Measurements from ENCODE around the gene EXD3.
A peak's percentile ranks its signal among the peaks of the same experiment; 100 is the strongest.
"Not testable (repeated sequence)": the region's sequence is repeated elsewhere in the genome, so short reads cannot be mapped to it uniquely, and the experiment has no call there.

EXD3 gene

GRCh38 chr9:137456864-137457405 lies 34.0 kb upstream of the EXD3 start:
- TF ChIP-seq JUND (IDR thresholded peaks at IDR 0.05; ENCODE audit: low read depth) = no peak
- in situ Hi-C loops (cut with HindIII; ENCODE audit: low pct_unique_long_range_greater_than_20kb, low sequenced_read_pairs) = no loop called here
- DNase-seq (ENCODE audit: low read depth in 1 of 2, low spot score in 1 of 2) = no peak

- DNase-seq (ENCODE audit: low read depth in 1 of 2, low spot score in 1 of 2) = no peak
Measured at GRCh38 chr9:137456061-137456863, 33.3 kb upstream of the EXD3 start.

GRCh38 chr9:137455359-137455991 lies 32.5 kb upstream of the EXD3 start:
- in situ Hi-C loops (cut with HindIII; ENCODE audit: low pct_unique_long_range_greater_than_20kb, low sequenced_read_pairs) = no loop called here
- no peak for DNase-seq (ENCODE audit: low read depth in 1 of 2, low spot score in 1 of 2)
- TF ChIP-seq JUND (IDR thresholded peaks at IDR 0.05; ENCODE audit: low read depth) = no peak

More at GRCh38 chr9:137456061-137456863, 33.3 kb upstream of the EXD3 start:
- in situ Hi-C loops (cut with HindIII; ENCODE audit: low pct_unique_long_range_greater_than_20kb, low sequenced_read_pairs) = no loop called here
- TF ChIP-seq JUND (IDR thresholded peaks at IDR 0.05; ENCODE audit: low read depth) = no peak

- TF ChIP-seq JUND (IDR thresholded peaks at IDR 0.05; ENCODE audit: low read depth) = no peak
- in situ Hi-C loops (cut with HindIII; ENCODE audit: low pct_unique_long_range_greater_than_20kb, low sequenced_read_pairs) = no loop called here
- DNase-seq (ENCODE audit: low read depth in 1 of 2, low spot score in 1 of 2) = no peak
Measured at GRCh38 chr9:137454597-137455358, 31.8 kb upstream of the EXD3 start.

- no peak for DNase-seq (ENCODE audit: low read depth in 1 of 2, low spot score in 1 of 2)
- no peak for TF ChIP-seq JUND (IDR thresholded peaks at IDR 0.05; ENCODE audit: low read depth)
- in situ Hi-C loops (cut with HindIII; ENCODE audit: low pct_unique_long_range_greater_than_20kb, low sequenced_read_pairs) = no loop called here
Measured at GRCh38 chr9:137454145-137454596, 31.2 kb upstream of the EXD3 start.

- no peak for TF ChIP-seq JUND (IDR thresholded peaks at IDR 0.05; ENCODE audit: low read depth)
- in situ Hi-C loops (cut with HindIII; ENCODE audit: low pct_unique_long_range_greater_than_20kb, low sequenced_read_pairs) = no loop called here
- peak; percentile 86 to 88 for DNase-seq (ENCODE audit: low read depth in 1 of 2, low spot score in 1 of 2)
Measured at GRCh38 chr9:137453643-137454081, 30.7 kb upstream of the EXD3 start.

- in situ Hi-C loops (cut with HindIII; ENCODE audit: low pct_unique_long_range_greater_than_20kb, low sequenced_read_pairs) = no loop called here
- TF ChIP-seq JUND (IDR thresholded peaks at IDR 0.05; ENCODE audit: low read depth) = no peak
- DNase-seq (ENCODE audit: low read depth in 1 of 2, low spot score in 1 of 2) = no peak
Measured at GRCh38 chr9:137452761-137453642, 30.0 kb upstream of the EXD3 start.

- in situ Hi-C loops (cut with HindIII; ENCODE audit: low pct_unique_long_range_greater_than_20kb, low sequenced_read_pairs) = no loop called here
- DNase-seq (ENCODE audit: low read depth in 1 of 2, low spot score in 1 of 2) = no peak
- TF ChIP-seq JUND (IDR thresholded peaks at IDR 0.05; ENCODE audit: low read depth) = no peak
Measured at GRCh38 chr9:137452006-137452760, 29.2 kb upstream of the EXD3 start.

- DNase-seq (ENCODE audit: low read depth in 1 of 2, low spot score in 1 of 2); in situ Hi-C loops (cut with HindIII; ENCODE audit: low pct_unique_long_range_greater_than_20kb, low sequenced_read_pairs): not testable (repeated sequence)
Measured at GRCh38 chr9:137451264-137452005, 28.5 kb upstream of the EXD3 start.

GRCh38 chr9:137450539-137451222 lies 27.7 kb upstream of the EXD3 start:
- in situ Hi-C loops (cut with HindIII; ENCODE audit: low pct_unique_long_range_greater_than_20kb, low sequenced_read_pairs); DNase-seq (ENCODE audit: low read depth in 1 of 2, low spot score in 1 of 2): not testable (repeated sequence)

Data from T47D (cell line).